Mucosa of descending colon (tissue), 3 donors: ENCODE results near the gene REP15. TPM values are rescaled to one million over a fixed set of nuclear protein-coding genes. Genes with fewer than 3 reads are reported as not detected.

ENCODE experiments used
- ATAC-seq: fragments of 200-7000 bp; cut with Tn5 transposase; one replicate; pipeline ENCODE4 v1.9.1; 2020; ENCODE audit warnings: mild to moderate bottlenecking, moderate library complexity
- DNase-seq, 3 donors: peaks; one replicate each; pipeline ENCODE4 v3.0.0-alpha.2; 2020
- H3K36me3 ChIP-seq: fragments of 200-600 bp; one replicate; pipeline ENCODE4 v1.8.0; 2021; ENCODE audit warnings: low read depth, mild to moderate bottlenecking
- H3K4me1 ChIP-seq: fragments of 200-600 bp; one replicate; pipeline ENCODE4 v1.8.0; 2021; ENCODE audit warnings: low read depth, mild to moderate bottlenecking
- H3K4me3 ChIP-seq: fragments of 200-600 bp; one replicate; pipeline ENCODE4 v1.8.0; 2021; ENCODE audit warnings: mild to moderate bottlenecking
- H3K9me3 ChIP-seq: fragments of 200-600 bp; one replicate; pipeline ENCODE4 v1.8.0; 2021; ENCODE audit warnings: mild to moderate bottlenecking
- intact Hi-C, 2 donors: fragments of 100-400 bp; cut with DNase I in 1 of 2; cut with micrococcal nuclease in 1 of 2; formaldehyde crosslinking; loops; one replicate each; pipeline versions ENCODE4 v1.11.0 to v1.11.1; 2022; cut with DNase I, micrococcal nuclease
- total RNA-seq, 3 donors: library from RNA; stranded (reverse); fragmentation: NEBNext Ultra II Directional in 2 of 3; extraction: Animal tissue kit (Norgen Biotek cat#: 25700) in 2 of 3; gene quantifications; one replicate each; pipeline versions ENCODE4 v1.2.1 to v1.2.4, GENCODE V29; 2021 to 2023
- TF ChIP-seq, protein P1 (sequence below): fragments of 200-600 bp; IDR thresholded peaks from one replicate; pipeline ENCODE4 v1.8.0; 2022; ENCODE audit warnings: antibody characterized with exemption, mild to moderate bottlenecking
- donor health status: DM: no; HTN: no; CAD: no; lungs with moderate emphysema.
- donor health status: DM: no; HTN: no; CAD: no.
- donor health status: DM: no; HTN: yes; CAD: no.

The REP15 gene
- total RNA-seq, 3 donors from 2014 or later: 14.3 to 51.4 (median 51.1) TPM

DNA sequence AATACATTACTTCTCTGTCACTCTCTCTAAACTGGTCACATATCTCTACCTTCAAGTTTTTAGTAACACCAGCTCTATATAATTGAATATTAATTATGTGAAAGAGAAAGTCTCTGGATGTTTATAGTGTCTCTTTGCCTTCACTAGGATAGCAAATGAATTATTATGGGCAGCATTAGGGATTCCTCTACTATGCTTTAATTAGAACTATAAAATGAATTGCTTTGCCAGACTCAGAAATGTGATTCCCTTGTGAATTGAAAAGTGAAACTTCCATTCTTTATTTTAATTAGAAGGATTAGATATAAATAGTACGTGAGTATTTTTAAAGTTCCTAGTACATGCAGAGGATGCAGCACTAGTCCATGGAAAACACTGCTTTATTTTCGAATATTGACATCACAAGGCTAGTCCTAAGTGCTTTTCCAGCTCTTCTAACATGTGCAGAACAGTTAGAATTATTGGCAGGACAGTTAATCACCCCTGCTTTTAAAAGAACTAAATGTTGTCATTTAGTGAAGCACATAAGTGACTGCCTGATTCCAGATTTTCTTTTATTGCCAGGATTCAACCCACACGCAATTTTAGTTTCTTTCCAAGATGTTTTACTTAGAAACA is 23.0 kb upstream of the REP15 start:
- Histone ChIP-seq H3K36me3 (no peaks in the 10 kb centered on the region), H3K4me3 (no peak overlapping the region), H3K4me1 (no peaks in the 10 kb centered on the region), H3K9me3 (no peaks in the 10 kb centered on the region)
- TF ChIP-seq, protein P1, sequence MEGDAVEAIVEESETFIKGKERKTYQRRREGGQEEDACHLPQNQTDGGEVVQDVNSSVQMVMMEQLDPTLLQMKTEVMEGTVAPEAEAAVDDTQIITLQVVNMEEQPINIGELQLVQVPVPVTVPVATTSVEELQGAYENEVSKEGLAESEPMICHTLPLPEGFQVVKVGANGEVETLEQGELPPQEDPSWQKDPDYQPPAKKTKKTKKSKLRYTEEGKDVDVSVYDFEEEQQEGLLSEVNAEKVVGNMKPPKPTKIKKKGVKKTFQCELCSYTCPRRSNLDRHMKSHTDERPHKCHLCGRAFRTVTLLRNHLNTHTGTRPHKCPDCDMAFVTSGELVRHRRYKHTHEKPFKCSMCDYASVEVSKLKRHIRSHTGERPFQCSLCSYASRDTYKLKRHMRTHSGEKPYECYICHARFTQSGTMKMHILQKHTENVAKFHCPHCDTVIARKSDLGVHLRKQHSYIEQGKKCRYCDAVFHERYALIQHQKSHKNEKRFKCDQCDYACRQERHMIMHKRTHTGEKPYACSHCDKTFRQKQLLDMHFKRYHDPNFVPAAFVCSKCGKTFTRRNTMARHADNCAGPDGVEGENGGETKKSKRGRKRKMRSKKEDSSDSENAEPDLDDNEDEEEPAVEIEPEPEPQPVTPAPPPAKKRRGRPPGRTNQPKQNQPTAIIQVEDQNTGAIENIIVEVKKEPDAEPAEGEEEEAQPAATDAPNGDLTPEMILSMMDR: no peak
- intact Hi-C loops: no loop called here
- DNase-seq (no peak), ATAC-seq (no peak)

DNA sequence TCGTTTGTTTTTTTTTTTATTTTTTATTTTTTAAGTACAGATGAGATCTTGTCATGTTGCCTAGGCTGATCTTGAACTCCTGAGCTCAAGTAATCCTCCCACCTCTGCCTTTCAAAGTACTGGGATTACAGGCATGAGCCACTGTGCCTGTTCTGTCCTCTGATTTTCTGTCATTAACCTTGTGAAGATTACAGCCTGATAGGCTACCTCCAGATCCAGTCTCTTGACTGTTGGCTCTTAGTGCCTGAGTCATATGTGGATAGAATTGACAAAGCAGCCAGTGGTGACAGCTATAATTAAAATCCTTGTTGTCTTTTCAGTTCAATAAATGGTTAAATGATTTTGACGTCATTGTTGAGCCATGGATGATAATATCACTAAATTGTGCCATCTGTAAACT is 21.3 kb upstream of the REP15 start:
- TF ChIP-seq, protein P1: no peak
- DNase-seq: no peak
- H3K36me3 ChIP-seq: no peaks in the 10 kb centered on the region

DNA sequence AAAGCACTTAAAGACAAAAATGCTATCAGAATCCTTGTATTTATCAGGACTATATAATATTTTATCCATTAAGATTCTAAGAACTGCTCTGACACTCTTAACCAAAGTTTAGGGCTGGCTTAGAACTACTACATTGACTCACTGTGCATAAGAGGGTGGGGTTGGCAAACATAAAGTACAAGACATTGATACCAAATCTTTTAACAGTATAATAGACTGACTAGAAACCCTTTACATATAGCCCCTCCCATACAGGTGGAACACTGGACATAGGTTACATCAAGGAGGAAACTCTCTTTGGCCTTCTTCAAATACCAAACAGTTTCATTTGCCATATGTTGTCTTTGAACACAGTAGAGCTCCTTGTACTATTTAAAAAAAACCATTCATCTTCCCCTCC is 15.6 kb upstream of the REP15 start:
- ATAC-seq: peak; percentile 89
- Histone ChIP-seq H3K36me3 (no peaks in the 10 kb centered on the region), H3K4me1 (peaks cover 16% of the 10 kb centered on the region), H3K4me3 (no peak overlapping the region), H3K9me3 (no peaks in the 10 kb centered on the region)
- TF ChIP-seq, protein P1: no peak
- intact Hi-C loops: no loop called here
- no peak for DNase-seq

More for the DNA sequence above, 21.3 kb upstream of the REP15 start:
- intact Hi-C loops: no loop called here
- Histone ChIP-seq H3K4me1 (no peaks in the 10 kb centered on the region), H3K4me3 (no peak overlapping the region), H3K9me3 (no peaks in the 10 kb centered on the region)
- ATAC-seq: no peak

DNA sequence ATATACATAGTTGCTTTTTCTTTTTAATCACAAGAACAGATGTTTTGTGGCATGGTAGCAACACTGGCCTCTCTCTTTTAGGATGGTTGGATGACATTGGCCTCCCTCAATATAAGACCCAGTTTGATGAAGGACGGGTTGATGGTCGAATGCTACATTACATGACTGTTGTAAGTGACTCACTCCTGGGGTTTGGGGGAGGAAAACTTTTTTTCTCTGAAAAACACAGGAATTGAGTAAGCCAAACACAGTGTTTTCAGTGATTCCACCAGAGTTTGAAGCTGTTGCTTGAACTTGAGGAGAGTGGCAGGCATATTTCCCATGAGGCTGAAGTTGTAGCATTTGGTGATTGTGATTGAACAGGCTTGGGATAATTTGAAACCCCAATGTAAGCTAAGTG is 13.7 kb upstream of the REP15 start:
- TF ChIP-seq, protein P1: no peak
- intact Hi-C loops: no loop called here
- ATAC-seq: no peak
- no peak overlapping the region for H3K4me3 ChIP-seq
- peaks cover 24% of the 10 kb centered on the region for H3K4me1 ChIP-seq
- H3K36me3 ChIP-seq: no peaks in the 10 kb centered on the region
- H3K9me3 ChIP-seq: no peaks in the 10 kb centered on the region
- no peak for DNase-seq

DNA sequence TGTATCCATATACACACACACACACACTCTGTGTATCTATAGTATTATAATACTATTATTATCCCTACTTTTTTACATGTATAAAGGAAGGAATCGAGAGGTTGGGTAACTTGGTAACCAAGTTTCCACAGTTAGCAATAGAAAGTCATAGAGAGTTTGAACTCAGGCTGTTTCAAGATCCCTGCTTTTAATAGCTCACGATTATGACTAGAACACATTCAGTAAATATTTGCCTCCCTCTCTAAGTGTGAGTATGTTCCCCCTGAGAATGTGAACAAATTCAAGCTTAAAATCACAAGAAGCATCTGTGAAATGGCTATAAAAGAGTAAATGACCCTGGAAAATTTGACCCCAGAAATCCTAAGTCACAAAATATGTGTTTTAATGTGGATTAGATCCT is 11.0 kb upstream of the REP15 start:
- no peaks in the 10 kb centered on the region for H3K36me3 ChIP-seq
- intact Hi-C loops: no loop called here
- peaks cover 24% of the 10 kb centered on the region for H3K4me1 ChIP-seq
- TF ChIP-seq, protein P1: no peak
- no peaks in the 10 kb centered on the region for H3K9me3 ChIP-seq
- ATAC-seq: peak; percentile 54
- H3K4me3 ChIP-seq: no peak overlapping the region
- no peak for DNase-seq

DNA sequence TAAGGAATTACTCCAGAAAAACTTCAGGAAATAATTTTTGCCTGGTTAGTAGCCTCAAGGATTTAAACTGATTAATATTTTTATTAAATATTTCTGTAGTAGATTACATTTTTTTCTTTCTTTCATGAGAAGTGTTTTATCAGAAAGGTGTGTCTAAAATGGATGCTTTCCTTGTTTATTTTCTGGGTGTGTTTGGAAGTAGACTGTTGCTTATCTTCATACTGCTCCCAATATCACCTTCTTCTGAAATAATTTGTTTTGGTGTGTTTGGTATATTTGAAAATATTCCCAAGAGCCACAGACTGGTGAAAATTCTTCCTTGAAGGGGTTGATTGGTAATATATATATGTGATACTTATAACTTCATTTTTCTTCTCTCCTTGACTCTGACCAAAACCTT is 10.1 kb upstream of the REP15 start:
- intact Hi-C loops: no loop called here
- Histone ChIP-seq H3K36me3 (no peaks in the 10 kb centered on the region), H3K9me3 (no peaks in the 10 kb centered on the region), H3K4me3 (no peak overlapping the region), H3K4me1 (peaks cover 17% of the 10 kb centered on the region)
- DNase-seq (no peak), ATAC-seq (peak; percentile 64)
- TF ChIP-seq, protein P1: no peak
